ENCODE data around the gene ATG2A. TPM values are rescaled to one million over a fixed set of nuclear protein-coding genes. Genes with fewer than 3 reads are reported as not detected.

The ATG2A gene
- total RNA-seq, 4 donors from 2014 or later, result 73.8 to 118 (median 91.2) TPM

- intact Hi-C loops (cut with DNase I; ENCODE audit: low total_unique reads), result no loop called here
- WGBS, 2 donors, result 91 to 99% methylated on average over 8 to 16 of the region's 18 CpGs
- H3K4me3 ChIP-seq (ENCODE audit: low read depth, poor library complexity, severe bottlenecking), result no peak overlapping the region
- no peak for DNase-seq (ENCODE audit: low spot score in 2 of 2)
- no peak for TF ChIP-seq CTCF (IDR thresholded peaks at IDR 0.05)
- no peak for TF ChIP-seq POLR2A (IDR thresholded peaks at IDR 0.05)
Observed at GRCh38 chr11:64913171-64913727, 3.8 kb downstream of the ATG2A start.

- TF ChIP-seq POLR2A (IDR thresholded peaks at IDR 0.05) (no peak), CTCF (IDR thresholded peaks at IDR 0.05) (no peak)
- 89 to 92% methylated on average over 7 to 9 of the region's 9 CpGs for WGBS, 2 donors
- DNase-seq (ENCODE audit: low spot score in 2 of 2), result no peak
- intact Hi-C loops (cut with DNase I; ENCODE audit: low total_unique reads), result no loop called here
- no peak overlapping the region for H3K4me3 ChIP-seq (ENCODE audit: low read depth, poor library complexity, severe bottlenecking)
Observed at GRCh38 chr11:64911689-64912088, 5.3 kb downstream of the ATG2A start.

GRCh38 chr11:64911142-64911541 lies 5.9 kb downstream of the ATG2A start:
- no peak for TF ChIP-seq POLR2A (IDR thresholded peaks at IDR 0.05)
- TF ChIP-seq CTCF (IDR thresholded peaks at IDR 0.05), result no peak
- 87 to 91% methylated on average over 6 to 7 of the region's 7 CpGs for WGBS, 2 donors
- intact Hi-C loops (cut with DNase I; ENCODE audit: low total_unique reads), result no loop called here
- H3K4me3 ChIP-seq (ENCODE audit: low read depth, poor library complexity, severe bottlenecking), result no peak overlapping the region
- DNase-seq (ENCODE audit: low spot score in 2 of 2), result no peak

GRCh38 chr11:64910451-64911093 lies 6.4 kb downstream of the ATG2A start:
- intact Hi-C loops (cut with DNase I; ENCODE audit: low total_unique reads), result no loop called here
- WGBS, 2 donors, result 91 to 95% methylated on average over 22 to 23 of the region's 27 CpGs
- TF ChIP-seq POLR2A (IDR thresholded peaks at IDR 0.05) (no peak), CTCF (IDR thresholded peaks at IDR 0.05) (no peak)
- H3K4me3 ChIP-seq (ENCODE audit: low read depth, poor library complexity, severe bottlenecking), result no peak overlapping the region
- DNase-seq (ENCODE audit: low spot score in 2 of 2), result no peak

GRCh38 chr11:64909653-64910343 lies 7.2 kb downstream of the ATG2A start:
- WGBS, 2 donors, result 88 to 93% methylated on average over 15 of the region's 39 CpGs
- no peak for TF ChIP-seq POLR2A (IDR thresholded peaks at IDR 0.05)
- no peak for TF ChIP-seq CTCF (IDR thresholded peaks at IDR 0.05)
- no peak for DNase-seq (ENCODE audit: low spot score in 2 of 2)
- H3K4me3 ChIP-seq (ENCODE audit: low read depth, poor library complexity, severe bottlenecking), result no peak overlapping the region
- intact Hi-C loops (cut with DNase I; ENCODE audit: low total_unique reads), result no loop called here
